Keratinocyte (primary cell): Measurements from ENCODE around the gene EMX2. TPM values are rescaled to one million over a fixed set of nuclear protein-coding genes. Genes with fewer than 3 reads are reported as not detected.

ENCODE experiments used
- DNase-seq: peaks from one replicate; pipeline ENCODE4 v3.0.0-alpha.2; 2011; ENCODE audit warnings: low read depth, missing footprints, low spot score
- FAIRE-seq: peaks from 2 replicates; lab custom pipeline; 2011; peaks lifted over from hg19 to GRCh38; lab: Jason Lieb, UNC
- H2AFZ ChIP-seq: 2 replicates; pipeline ENCODE4 v1.6.0; 2012; ENCODE audit warnings: low read length, control low read depth, inconsistent platforms; ENCODE audit not compliant: control insufficient read depth
- H3K27ac ChIP-seq: 2 replicates; pipeline ENCODE4 v1.5.1; 2011; ENCODE audit warnings: low read length; ENCODE audit not compliant: control insufficient read depth, insufficient read depth
- H3K27me3 ChIP-seq: 3 replicates; pipeline ENCODE4 v1.6.0; 2011; ENCODE audit warnings: low read length; ENCODE audit not compliant: control insufficient read depth, insufficient read depth; ENCODE audit errors: extremely low read depth
- H3K36me3 ChIP-seq, 2 experiments: 2 replicates in 1 of 2; 3 replicates in 1 of 2; pipeline ENCODE4 v1.5.1; 2011; ENCODE audit warnings: low read length in 2 of 2, mild to moderate bottlenecking in 1 of 2; ENCODE audit not compliant: control insufficient read depth in 2 of 2, insufficient read depth in 2 of 2; ENCODE audit errors: extremely low read depth in 1 of 2
- H3K4me1 ChIP-seq: 3 replicates; pipeline ENCODE4 v1.5.1; 2011; ENCODE audit warnings: low read length; ENCODE audit not compliant: control insufficient read depth, insufficient read depth; ENCODE audit errors: extremely low read depth
- H3K4me2 ChIP-seq: 3 replicates; pipeline ENCODE4 v1.6.0; 2011; ENCODE audit warnings: low read depth, low read length; ENCODE audit not compliant: control insufficient read depth, insufficient read depth; ENCODE audit errors: extremely low read depth
- H3K4me3 ChIP-seq, 3 experiments: fragments of 200-600 bp in 1 of 3; sonication (generic) in 1 of 3; 2 replicates in 2 of 3; 3 replicates in 1 of 3; pipeline ENCODE4 v1.5.1; 2011 to 2016; ENCODE audit warnings: low read length in 3 of 3, mild to moderate bottlenecking in 3 of 3, control low read depth in 2 of 3, inconsistent platforms in 1 of 3, low read depth in 1 of 3, mixed read lengths in 1 of 3, mixed run types in 1 of 3, moderate library complexity in 1 of 3; ENCODE audit not compliant: control insufficient read depth in 2 of 3, insufficient read depth in 2 of 3; ENCODE audit errors: extremely low read depth in 1 of 3
- H3K79me2 ChIP-seq: 2 replicates; pipeline ENCODE4 v1.6.0; 2012; ENCODE audit warnings: low read length; ENCODE audit not compliant: control insufficient read depth, insufficient read depth
- H3K9ac ChIP-seq: 3 replicates; pipeline ENCODE4 v1.6.0; 2011; ENCODE audit warnings: low read length; ENCODE audit not compliant: control insufficient read depth, insufficient read depth; ENCODE audit errors: extremely low read depth
- H3K9me1 ChIP-seq: 3 replicates; pipeline ENCODE4 v1.6.0; 2011; ENCODE audit warnings: low read length; ENCODE audit not compliant: control insufficient read depth, insufficient read depth; ENCODE audit errors: extremely low read depth
- H3K9me3 ChIP-seq: 2 replicates; pipeline ENCODE4 v1.5.1; 2012; ENCODE audit warnings: low read depth, low read length; ENCODE audit not compliant: control insufficient read depth
- H4K20me1 ChIP-seq: 3 replicates; pipeline ENCODE4 v1.6.0; 2011; ENCODE audit warnings: low read length; ENCODE audit not compliant: control insufficient read depth, insufficient read depth; ENCODE audit errors: extremely low read depth
- EZH2 ChIP-seq: IDR thresholded peaks from one replicate; pipeline ENCODE4 v1.6.1; 2012; ENCODE audit warnings: inconsistent platforms, mild to moderate bottlenecking, low read length, moderate library complexity
- dilution Hi-C: fragments of 300-500 bp; cut with MboI; formaldehyde crosslinking; loops from one replicate; pipeline ENCODE4 v1.7.0; 2020; ENCODE audit warnings: low sequenced_read_pairs; ENCODE audit not compliant: extremely low pct_ligation_motif_present
- polyA plus RNA-seq, 5 experiments: library from polyadenylated mRNA; depleted of rRNA in 3 of 5; stranded (reverse) in 3 of 5; stranded (forward) in 1 of 5; unstranded in 1 of 5; fragments of >200 nt; gene quantifications; 1 replicate in 1 of 5; 2 replicates in 3 of 5; 3 replicates in 1 of 5; pipeline versions ENCODE4 v1.2.1 to v1.2.3, GENCODE V29; 2011 to 2012; ENCODE audit warnings: missing spikeins in 2 of 5, low read depth in 1 of 5, low replicate concordance in 1 of 5
- TF ChIP-seq, protein P1 (sequence below), 3 experiments: IDR thresholded peaks in 1 of 3; conservative IDR thresholded peaks in 1 of 3; optimal IDR thresholded peaks in 1 of 3; 2 replicates in 2 of 3; 3 replicates in 1 of 3; pipeline versions ENCODE3 to v1.5.1; 2011; ENCODE audit warnings: low read length in 3 of 3, mild to moderate bottlenecking in 3 of 3, moderate library complexity in 2 of 3, control low read depth in 1 of 3, inconsistent platforms in 1 of 3; ENCODE audit not compliant: insufficient read depth in 2 of 3; ENCODE audit errors: extremely low read depth in 1 of 3

Gene EMX2
- polyA plus RNA-seq, 1 donor (not counting 4 experiments of a cell fraction or from before 2014, with no cell fraction given) = 2.8 TPM

DNA sequence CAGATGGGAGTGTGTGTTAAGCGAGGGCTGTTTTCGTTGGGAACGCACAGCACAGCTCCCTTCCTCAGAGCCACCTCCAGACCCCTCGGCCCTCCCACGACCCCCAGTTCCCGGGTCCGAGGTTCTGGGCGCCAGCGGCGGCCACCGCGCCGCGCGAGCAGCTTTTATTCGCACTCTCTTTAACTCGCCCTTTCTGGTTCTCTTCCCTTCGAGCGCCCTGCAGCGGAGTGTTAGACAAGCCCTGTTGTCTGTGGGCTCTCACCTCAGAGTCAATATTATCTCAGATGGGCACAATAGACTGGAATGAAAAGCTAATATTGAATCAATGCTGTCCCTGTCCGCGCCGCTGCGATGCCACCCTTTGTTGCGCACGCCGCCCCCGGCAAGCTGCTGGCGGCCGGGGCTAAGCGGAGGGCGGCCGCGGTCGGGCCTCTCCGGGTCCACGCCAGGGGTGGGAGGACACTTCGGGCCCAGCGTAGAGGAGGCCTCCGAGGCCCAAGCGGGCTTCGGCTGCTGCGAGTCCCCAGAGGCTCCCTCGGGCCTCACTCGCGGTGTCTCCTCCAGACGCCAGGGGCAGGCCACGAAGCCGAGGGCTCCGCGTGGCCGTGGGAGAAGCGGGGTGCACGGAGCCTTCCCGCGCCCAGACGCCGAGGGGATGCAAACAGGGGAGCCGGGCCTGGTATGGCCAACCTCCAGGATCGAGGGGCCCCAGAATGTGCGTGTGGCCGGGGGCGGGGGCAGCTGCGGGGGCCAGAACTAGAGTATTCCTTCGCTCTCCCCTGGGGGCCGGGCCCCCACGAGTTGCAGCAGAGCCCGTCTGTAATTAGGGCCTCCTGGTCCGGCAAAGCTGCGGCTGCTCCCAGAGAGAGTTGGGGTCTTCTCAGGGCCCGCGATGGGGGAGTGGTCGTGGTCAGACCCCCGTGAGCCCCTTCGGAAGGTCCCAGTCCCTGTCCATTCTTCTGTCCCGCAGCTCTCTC is 7.9 kb upstream of the EMX2 start:
- H3K9ac ChIP-seq = no peak overlapping the region
- H3K4me3 ChIP-seq = no peak overlapping the region
- H2AFZ ChIP-seq = no peak overlapping the region
- peaks cover 8% of the 10 kb centered on the region for H3K27me3 ChIP-seq
- no peaks in the 10 kb centered on the region for H3K9me3 ChIP-seq
- no peaks in the 10 kb centered on the region for H3K9me1 ChIP-seq
- DNase-seq = no peak
- no peak overlapping the region for H3K27ac ChIP-seq
- dilution Hi-C loops = no loop called here
- H4K20me1 ChIP-seq = no peaks in the 10 kb centered on the region
- TF ChIP-seq, protein P1, sequence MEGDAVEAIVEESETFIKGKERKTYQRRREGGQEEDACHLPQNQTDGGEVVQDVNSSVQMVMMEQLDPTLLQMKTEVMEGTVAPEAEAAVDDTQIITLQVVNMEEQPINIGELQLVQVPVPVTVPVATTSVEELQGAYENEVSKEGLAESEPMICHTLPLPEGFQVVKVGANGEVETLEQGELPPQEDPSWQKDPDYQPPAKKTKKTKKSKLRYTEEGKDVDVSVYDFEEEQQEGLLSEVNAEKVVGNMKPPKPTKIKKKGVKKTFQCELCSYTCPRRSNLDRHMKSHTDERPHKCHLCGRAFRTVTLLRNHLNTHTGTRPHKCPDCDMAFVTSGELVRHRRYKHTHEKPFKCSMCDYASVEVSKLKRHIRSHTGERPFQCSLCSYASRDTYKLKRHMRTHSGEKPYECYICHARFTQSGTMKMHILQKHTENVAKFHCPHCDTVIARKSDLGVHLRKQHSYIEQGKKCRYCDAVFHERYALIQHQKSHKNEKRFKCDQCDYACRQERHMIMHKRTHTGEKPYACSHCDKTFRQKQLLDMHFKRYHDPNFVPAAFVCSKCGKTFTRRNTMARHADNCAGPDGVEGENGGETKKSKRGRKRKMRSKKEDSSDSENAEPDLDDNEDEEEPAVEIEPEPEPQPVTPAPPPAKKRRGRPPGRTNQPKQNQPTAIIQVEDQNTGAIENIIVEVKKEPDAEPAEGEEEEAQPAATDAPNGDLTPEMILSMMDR (optimal IDR thresholded peaks at IDR 0.05 in 1 of 3, IDR thresholded peaks at IDR 0.05 in 1 of 3, conservative IDR thresholded peaks at IDR 0.05 in 1 of 3; ENCODE audit: extremely low read depth in 1 of 3, insufficient read depth in 2 of 3, low read length in 3 of 3) = no peak
- TF ChIP-seq EZH2 = no peak
- peaks cover 5% of the 10 kb centered on the region for H3K4me1 ChIP-seq
- H3K36me3 ChIP-seq = no peaks in the 10 kb centered on the region
- FAIRE-seq = no peak
- H3K79me2 ChIP-seq = no peaks in the 10 kb centered on the region
- no peak overlapping the region for H3K4me2 ChIP-seq

DNA sequence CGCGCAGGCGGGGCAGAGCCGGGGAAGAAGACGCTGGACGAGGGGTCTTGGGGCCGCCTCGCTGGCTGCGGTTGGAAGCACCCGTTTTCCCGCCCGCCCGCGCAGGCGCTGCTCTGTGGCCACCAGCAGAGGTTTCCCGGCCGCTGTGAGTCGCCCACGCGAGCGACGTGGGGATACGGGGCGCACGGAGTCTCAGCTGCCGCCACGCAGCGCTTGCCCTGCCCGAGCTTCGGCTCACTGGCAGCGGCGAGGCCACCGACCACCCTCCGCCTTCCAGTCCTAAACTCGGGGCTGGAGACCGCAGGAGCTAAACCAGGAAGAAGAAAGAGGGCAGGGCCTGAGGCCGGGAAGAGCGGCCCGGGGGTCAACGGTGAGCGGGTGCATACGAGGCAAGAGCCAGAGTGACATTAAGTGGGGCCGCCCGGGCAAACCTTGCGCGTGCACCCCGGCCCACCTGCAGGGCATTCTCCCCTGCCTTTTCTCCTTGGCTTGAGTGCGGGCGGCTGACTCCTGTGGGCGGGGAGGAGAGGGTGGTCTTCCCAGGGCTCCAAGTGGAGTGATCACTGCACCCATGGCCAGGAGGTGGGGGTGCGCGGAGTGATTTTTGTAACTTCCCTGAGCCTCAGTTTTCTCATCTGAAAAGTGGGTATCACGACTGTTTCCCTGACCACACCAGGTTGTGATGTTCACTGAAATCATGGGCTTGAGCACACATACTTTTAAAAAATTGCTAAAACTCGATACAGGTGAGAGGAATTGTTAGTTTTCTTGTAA is 7.1 kb upstream of the EMX2 start:
- dilution Hi-C loops = no loop called here
- no peak overlapping the region for H3K4me2 ChIP-seq
- no peak overlapping the region for H3K9ac ChIP-seq
- H3K4me3 ChIP-seq = no peak overlapping the region
- peaks cover 8% of the 10 kb centered on the region for H3K27me3 ChIP-seq
- no peak for TF ChIP-seq EZH2
- H3K79me2 ChIP-seq = no peaks in the 10 kb centered on the region
- peaks cover 5% of the 10 kb centered on the region for H3K4me1 ChIP-seq
- no peaks in the 10 kb centered on the region for H3K36me3 ChIP-seq
- H3K9me3 ChIP-seq = no peaks in the 10 kb centered on the region
- no peaks in the 10 kb centered on the region for H4K20me1 ChIP-seq
- no peaks in the 10 kb centered on the region for H3K9me1 ChIP-seq
- DNase-seq (no peak), FAIRE-seq (no peak)
- no peak overlapping the region for H2AFZ ChIP-seq
- H3K27ac ChIP-seq = no peak overlapping the region
